Stimulated activated CD4-positive, alpha-beta T cell treated with anti-CD3 and anti-CD28 coated beads, Interleukin-15, amount 100 ng/mL, for 1 hour (primary cell): Measurements from ENCODE around the gene GPSM1.

Experiments used
- DNase-seq, 2 donors: peaks; one replicate each; pipeline ENCODE4 v3.0.0-alpha.2; 2020; ENCODE audit warnings: low read depth in 1 of 2, low spot score in 1 of 2

The GPSM1 gene, protein sequence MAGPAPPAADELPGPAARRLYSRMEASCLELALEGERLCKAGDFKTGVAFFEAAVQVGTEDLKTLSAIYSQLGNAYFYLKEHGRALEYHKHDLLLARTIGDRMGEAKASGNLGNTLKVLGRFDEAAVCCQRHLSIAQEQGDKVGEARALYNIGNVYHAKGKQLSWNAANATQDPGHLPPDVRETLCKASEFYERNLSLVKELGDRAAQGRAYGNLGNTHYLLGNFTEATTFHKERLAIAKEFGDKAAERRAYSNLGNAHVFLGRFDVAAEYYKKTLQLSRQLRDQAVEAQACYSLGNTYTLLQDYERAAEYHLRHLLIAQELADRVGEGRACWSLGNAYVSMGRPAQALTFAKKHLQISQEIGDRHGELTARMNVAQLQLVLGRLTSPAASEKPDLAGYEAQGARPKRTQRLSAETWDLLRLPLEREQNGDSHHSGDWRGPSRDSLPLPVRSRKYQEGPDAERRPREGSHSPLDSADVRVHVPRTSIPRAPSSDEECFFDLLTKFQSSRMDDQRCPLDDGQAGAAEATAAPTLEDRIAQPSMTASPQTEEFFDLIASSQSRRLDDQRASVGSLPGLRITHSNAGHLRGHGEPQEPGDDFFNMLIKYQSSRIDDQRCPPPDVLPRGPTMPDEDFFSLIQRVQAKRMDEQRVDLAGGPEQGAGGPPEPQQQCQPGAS

DNA sequence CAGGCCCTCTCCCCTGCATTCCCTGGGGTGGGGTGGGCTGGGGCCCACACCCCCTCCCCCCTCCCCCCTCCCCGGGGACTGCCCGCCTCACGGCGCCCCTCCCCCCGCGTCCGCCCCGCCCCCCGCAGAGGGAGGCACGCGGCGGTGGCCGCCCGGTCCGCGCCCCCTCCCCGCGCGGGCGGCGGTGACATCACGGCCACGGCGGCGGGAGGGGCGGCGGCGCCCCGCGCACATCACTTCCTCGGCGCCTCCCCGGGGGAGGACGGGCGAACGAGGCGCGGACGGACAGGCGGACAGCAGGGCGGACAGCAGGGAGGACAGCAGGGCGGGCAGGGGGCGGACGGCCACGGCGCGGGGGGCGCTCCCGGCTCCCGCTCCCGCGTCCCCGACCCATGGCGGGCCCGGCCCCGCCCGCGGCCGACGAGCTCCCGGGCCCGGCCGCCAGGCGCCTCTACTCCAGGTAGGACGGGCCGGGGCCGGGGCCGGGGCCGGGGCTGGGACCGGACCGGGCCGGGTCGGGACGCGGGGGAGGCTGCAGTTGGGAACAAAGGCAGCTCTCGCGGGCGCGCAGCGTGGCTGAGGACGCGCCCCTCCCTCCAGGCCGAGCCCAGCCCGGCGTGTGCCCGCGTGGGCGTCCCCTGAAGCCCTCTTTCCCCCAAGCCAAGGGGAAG, at the start of gene GPSM1:
Gene GPSM1, plus strand, starts transcription at position 236 of the 671 bp plus-strand sequence. Its CDS starts 157 bp downstream, at position 393.
- peak; percentile 12 to 43 for DNase-seq

DNA sequence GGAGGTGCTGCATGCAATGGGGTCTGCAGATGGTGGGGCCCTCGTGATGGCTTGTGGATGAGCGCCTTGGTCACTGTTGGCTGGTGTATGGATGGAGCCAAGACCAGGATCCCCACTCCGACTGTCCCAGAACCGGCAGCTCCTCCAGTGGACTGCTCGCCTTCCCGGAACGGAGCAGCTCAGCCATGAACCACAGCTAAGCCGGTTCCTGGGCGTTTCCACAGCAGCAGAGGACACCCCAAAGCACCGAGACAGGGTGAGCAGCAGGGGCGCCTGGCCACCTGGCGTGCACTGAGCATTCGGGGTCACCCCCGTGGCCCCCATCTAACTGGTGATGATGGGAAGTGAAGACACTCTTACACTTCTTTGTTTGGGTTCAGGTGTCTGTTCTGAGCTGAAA, 49.6 kb upstream of the GPSM1 start:
- no peak for DNase-seq

DNA sequence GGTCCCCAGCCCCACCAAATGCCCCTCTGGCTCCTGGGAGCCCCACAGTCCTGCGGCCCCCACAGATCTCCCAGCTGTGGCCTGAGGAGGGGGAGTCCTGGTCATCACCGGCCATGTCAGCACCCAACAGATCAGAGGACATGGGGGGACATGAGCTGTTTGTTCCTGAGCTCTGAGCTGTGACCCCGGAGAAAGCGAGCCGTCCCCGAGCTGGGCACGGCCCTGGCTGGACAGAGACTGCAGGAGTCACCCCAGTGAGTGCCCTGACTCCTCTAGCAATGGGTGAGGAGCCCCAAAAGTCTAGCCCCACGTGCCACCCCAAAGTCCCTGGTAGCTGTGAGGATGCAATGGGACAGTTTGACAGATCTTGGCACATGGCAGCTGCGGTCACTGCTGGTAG, 49.1 kb upstream of the GPSM1 start:
- no peak for DNase-seq

DNA sequence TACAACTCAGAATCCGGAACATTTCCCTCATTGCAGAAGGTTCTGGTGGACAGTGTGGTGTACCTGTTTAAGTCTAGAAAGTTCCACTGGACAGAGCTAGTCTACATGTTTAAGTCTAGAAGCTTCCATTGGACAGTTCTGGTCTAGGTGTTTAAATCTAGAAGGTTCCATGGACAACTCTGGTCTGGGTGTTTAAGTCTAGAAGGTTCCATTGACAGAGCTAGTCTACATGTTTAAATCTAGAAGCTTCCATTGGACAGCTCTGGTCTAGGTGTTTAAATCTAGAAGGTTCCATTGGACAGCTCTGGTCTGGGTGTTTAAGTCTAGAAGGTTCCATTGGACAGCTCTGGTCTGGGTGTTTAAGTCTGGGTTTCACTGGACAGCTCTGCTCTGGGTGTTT, 48.4 kb upstream of the GPSM1 start:
- DNase-seq = no peak

DNA sequence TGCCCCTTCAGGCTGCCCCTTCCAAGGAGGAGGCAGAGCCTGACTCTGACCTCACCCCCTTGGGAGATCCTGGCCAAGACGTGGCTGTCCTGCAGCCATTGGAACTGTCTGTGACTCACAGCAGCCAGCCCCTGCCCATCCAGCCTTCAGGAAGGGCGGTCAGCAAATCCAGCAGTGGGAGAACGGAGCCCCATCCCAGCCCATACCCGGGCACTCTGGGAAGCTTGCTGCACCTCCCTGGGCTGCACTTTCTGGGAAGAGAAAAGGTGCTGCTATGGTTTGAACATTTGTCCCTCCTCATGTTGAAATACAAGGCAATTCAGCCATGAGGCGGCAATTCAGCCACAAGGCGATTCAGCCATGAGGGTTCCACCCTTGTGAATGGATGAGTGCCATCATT, 47.9 kb upstream of the GPSM1 start:
- DNase-seq = no peak

DNA sequence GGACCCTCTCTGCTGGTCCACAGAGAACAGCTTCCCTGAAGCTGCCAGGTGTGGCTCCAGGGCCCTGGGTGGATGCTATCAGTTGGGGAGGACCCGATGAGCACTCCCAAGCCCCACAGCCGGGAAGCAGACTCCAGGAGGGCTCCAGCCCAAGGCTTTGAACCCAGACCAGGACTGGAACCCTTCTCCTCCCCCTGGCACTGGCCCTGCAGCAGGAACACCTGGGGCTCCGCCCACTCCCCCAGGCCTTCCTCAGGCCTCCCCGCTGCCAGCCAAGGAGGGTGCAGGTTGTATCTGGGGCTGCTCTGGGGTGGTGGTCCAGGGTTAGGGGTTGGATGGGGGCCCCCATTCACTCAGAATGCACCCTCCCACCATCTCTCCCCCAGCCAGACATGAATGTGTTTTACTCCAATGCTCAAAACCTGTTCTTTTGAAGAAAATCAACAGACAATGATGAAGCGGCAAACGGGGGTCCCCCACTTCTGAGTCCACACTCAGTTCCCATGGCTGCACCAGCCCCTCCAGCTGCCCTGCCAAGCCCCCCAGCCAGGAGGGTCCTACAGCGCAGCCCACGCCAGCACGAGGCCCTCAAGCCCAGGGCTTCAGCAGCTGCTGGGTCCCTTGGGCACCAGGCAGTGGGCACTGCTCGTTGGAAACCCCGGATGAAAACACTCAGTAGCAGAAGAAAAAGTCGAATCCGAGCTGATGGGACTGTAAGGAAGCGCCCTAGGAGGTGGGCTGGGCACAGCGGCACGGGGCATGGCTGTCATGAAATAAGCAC, 46.6 kb upstream of the GPSM1 start:
- DNase-seq = no peak

DNA sequence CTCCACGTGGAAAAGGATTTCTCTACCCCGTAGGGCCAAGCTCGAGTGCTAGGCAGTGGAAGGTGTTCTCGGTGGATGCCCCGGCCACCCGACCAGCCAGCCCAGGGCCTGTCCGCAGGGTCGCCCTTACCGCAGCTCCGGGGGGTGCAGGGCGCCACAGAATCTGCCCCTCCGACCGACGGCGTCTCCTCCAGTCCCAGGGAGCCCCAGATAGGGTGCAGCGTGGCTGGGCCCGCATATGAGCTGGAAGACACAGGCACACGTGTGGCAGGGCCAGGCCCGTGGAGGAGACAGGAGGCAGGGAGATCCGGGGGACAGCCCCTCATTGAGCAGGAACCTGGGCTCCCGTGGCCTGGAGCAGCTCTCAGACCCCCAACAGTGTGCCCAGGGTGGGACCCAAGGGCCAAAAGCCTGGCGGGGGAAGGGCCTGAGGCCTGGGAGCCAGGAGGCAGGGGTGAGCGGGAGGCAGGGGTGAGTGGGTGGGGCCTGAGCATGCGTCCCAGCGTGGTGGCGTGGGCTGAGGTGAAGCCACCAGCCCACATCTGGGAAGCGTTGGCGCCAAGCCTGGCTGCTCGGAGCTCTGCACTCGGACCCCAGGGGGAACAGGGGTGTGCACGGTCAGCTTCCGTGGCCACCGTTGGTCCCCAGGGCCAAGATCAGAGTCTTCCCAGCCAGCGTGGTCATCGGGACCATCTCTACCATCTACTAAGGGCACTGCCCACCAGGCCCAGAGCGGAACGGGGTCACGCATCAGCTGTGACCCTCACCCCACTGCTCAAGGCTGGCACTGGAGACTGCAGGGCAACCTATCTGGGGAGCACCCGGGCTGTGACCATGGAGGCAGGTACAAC, 45.7 kb upstream of the GPSM1 start:
- no peak for DNase-seq

DNA sequence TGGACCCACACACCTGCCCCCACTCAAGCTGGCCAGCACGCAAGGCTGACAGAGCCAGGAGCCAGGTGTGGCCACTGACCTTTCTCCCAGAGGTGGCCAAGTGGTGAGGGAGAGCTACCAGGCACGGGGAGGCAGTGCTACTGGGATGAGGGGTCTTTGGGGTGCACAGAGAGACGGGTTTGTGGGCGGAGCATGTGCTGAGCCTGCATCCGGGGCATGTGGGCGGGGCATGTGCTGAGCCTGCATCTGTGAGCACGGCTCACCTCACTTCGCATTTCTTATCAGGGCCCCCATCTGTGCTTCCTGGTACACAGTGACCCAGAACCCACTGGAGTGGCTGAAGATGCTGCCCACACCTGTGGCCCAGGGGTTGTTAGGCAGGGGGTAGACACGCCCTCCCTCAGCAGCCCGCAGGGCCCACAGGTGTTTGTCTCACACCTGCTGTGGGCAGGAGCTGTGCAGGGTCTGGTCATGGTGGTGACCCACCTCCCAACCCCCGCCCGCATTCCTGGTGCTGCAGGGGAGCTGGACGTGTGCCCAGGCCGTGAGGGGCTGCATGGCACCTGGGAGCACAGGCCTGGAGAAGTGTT, 45.0 kb upstream of the GPSM1 start:
- no peak for DNase-seq

DNA sequence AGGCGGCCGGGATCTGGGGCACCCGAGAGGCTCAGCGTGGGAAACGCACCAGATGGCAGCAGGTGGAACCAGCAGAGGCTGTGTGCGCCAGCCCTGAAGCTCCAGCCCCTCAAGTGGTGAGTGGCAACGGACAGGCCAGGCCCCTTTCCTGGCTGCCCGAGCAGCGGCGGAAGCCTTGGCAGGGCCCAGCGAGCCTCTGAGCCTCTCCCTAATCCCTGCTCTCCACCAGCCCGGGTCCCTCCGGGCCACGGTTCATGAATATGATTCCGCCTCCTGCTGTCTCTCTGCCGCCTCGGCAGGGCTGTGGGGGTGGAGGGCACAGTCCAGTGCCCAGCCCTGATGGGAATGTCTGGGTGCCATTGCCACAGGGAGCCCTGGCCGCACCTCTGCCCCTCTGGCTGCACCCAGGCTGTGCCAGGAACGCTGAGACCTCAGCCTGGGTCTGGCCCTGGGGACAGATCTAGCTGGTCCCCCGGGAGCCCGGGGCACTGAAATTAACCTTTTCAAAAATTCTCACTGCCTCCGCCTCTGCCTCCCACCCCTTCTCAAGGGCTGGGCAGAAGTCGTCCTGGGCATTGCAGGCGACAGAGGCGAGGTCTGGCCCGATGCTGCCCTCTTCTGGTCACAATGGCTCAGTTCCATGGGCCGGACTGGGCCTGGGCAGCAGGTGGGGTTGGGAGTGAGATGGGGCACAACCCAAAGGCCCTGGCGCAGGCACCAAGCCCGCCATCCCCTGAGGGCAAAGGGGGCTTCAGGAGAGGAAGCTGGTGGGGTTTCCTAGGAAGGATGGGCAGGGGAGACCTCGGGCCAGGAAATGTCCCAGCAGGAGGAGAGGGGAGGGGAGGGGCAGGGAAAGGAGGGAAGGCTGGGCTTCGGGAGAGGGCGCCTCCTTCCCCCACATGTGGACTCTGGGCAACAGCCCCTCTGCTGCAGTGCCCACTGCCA, 43.8 kb upstream of the GPSM1 start:
- DNase-seq = peak; percentile 48 to 57

DNA sequence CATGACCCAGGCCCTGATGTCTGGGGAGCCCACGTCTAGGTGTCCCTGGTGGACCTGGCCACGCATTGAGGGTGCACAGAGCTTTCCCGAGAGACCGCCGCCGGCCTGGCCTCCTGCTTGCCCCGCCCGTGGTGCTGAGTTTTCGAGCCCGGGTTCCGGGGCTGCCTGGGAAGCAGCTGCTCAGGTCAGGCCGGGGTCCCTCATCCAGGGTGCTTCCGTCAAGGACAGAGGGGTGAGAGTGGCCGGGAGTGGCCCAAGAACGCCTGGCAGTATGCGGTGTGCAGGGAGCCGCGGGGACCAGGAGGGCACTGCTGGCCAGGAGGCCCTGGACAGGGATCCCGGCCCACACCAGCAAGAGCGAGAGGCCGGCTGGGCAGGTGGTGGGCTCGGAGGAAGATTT, 43.0 kb upstream of the GPSM1 start:
- DNase-seq = no peak

DNA sequence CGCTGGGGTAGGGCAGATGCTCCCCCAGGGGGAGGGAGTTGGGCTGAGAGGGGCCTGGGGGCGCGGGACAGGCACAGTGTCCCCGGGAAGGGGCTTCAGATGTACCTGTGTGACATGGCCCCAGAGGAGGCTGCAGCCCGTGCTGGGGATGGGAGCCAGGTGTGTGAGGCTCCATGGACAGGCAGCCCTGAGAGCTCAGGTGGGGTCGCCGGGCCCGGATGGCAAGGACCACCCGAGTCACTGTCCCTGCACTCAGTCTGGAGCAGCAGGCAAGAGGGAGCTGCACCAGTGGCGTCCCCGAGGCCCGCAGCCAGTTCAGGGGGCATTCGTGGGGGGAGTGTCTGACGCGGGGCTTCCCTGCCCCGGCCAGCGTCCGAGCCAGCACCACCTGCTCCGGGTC, 42.4 kb upstream of the GPSM1 start:
- no peak for DNase-seq

DNA sequence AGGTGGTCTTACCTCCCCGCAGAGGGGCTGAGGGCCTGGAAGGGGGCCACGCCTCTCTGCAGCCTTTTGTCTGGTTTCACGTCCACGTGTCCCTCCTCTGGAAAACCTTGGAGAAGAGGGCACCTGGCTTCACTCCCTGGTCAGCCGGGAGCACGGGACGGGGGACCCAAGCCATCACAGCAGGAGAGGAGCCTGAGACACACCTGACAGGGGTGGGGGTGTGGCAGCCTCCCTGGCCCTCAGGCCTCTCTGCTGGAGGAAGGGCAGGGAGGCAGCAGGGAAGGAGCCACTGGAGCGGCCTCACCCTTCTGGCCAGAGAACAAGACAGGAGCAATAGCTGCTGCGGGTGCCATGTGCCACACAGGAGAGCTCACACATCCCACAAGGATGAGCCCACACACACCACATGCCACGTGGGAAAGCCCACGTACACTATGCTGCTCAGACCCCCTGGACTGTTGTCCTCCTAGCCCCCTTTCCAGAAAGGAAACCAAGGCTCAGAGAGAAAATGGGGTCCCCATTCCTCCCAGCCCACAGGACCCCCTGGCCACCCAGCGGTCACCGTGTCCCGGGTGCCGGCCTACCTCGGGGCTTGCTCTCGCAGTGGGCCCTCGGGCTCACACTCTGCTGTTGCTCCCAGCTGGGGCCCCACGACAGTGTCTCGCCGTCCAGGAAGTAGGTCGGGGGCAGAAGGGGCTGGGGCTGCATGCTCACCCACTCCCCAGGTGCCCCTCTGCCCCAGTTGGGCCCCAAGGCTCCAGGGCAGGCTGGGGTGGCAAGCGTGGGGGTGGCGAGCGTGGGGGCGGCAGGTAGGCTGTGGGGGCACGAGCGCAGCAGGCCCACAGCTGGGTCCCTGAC, 41.6 kb upstream of the GPSM1 start:
- DNase-seq = no peak

DNA sequence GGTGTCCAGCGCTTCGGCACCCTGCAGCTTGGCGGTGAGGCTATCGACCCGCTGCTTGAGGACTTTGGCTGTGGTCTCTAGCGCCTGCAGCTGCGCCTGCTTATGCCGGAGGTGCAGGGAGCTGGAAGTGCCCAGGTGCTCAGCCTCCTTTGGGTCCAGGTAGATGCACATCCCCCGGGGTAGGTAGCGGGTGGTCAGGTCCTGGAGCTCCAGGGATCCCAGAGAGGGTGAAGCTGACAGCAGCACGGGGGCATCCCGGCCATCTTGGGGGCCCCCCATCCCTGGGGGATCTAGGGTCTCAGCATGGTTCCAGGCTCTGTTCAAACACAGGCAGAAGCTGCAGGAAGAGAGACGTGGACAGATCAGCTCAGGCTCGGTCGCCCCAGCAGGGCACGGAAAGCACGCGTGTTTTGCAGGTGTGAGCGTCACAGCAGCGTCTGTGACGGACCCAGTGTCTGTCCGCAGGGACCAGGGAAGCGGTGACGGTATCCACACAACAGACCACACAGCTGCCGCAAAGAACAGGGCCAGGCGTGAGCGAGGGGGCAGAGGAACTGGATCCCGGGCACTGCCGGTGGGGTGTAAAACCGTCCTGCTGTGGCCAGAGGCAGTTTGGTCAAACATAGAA, 40.9 kb upstream of the GPSM1 start:
- DNase-seq = no peak

DNA sequence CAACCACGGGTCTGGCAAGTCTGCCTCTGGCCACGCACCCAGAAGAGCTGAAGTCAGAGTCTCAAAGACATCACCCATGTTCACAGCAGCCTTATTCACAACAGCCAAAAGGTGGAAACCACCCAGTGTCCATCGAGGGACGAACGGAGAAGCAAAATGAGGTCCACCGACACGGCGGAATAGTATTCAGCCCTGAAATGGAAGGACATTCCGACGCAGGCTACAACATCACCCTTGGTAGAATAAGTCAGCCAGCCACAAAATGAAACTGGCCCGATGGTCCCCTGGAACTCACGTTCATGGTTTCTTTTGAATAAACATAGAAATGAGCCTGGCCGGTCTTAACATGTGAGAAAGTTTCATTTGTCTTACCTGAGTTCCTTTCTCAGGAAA, 40.4 kb upstream of the GPSM1 start:
- DNase-seq = no peak

DNA sequence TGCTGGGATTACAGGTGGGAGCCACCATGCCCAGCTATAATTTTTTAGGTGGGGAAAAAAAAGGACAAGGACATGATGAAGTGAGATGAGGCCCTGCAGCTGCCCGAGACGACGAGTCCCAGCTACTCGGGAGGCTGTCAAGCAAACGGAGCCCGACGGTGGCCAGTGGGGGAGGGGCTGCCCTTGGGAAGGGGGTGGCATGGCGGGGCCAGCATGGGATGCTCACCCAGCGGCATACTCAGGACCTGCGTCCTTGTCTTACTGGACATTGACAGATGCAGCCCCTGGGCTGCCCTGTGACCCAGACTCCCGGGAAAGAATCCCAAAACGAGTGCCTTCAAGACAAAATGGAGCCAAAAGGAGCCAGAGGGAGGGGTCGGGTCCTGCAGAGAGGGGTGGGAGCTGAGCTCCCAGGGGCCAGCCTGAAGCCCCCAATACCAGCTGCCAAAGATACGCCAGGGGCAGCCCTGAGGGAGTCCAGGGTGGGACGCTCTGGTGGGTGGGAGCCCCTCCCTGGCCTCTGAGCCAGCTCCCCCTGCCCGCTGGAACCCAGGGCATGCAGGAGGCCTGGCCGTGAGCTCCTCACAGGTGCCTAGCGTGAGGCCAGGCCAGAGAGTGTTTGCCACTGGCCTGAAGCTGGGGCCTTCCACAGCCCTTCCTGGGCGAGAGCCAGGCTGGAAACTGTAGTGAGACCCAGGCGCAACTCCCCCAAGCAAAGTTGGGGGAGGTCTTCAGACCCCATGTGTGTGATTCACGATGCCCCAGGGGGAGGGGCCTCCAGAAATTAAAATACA, 39.2 kb upstream of the GPSM1 start:
- no peak for DNase-seq

DNA sequence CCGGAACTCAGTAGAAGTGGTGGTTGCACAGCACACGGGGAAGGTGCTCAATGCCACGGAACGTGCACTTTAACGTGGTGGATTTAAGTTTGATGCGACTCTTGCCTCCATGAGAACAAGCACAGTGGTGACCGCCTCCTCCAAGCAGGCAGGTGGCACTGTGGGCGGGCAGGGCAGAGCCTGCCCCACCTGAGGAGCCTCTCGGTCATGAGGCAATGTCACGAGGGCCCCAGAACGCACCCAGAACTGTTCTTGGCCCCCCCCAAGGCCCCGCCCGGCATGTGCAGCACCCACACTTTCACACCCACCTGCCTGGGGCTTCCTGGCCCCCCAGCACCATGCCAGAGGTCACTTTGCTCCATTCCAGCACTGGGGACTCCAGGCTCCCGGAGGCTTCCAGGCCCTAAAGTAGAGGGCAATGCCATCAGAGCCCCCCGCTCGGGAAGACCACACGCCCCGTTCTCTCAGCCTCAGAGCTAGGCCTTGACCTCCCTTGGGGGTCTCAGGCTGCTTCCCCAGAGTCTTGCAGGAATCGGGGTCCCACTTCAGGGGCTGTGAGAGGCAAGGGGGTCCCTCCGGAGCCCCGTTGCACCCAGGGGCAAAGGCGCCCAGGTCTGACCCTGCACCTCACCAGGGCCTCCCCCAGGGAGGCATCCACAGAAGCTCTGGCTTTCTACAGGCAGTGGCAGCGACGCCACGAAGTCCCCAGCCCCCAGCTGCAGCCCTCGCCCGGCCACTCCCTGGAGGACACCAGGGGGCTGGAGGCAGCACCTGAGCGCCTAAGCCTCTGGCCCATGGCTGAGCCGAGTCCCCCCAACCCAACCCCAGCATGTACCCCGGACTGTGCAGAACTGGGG, 37.5 kb upstream of the GPSM1 start:
- no peak for DNase-seq
